Lower leg skin (tissue), 3 donors: ENCODE measurements around the gene CHD6.

Experiments used
- POLR2A ChIP-seq, 2 donors: fragments of 450-650 bp; IDR thresholded peaks; one replicate each; pipeline ENCODE4 v1.6.1; 2016 to 2017; ENCODE audit warnings: antibody characterized with exemption in 2 of 2, mild to moderate bottlenecking in 1 of 2, moderate library complexity in 1 of 2
- TF ChIP-seq, protein P1 (sequence below), 3 donors: fragments of 450-650 bp; IDR thresholded peaks; one replicate each; pipeline ENCODE4 v1.5.1; 2016; ENCODE audit warnings: antibody characterized with exemption in 3 of 3, mild to moderate bottlenecking in 3 of 3, moderate library complexity in 2 of 3

DNA sequence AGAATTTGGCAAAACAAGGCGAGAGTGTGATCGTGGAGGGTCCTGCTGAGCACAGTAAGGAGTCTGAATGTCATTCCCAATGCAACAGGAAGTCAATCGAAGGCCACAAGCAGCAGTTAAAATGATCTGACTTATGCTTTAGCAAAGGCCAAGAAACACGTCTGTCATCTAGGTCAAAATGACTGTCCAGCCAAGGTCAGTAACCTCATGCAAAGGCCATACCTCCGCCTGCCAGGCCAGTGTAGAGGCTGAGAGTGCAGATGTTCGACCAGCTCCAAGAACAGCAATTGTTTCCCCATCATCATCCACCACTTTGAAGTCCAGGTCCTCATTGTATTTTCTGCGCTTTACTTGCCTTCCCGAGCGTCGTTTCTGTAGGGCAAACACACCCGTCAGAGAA, 105.6 kb downstream of the CHD6 start:
- TF ChIP-seq, protein P1, sequence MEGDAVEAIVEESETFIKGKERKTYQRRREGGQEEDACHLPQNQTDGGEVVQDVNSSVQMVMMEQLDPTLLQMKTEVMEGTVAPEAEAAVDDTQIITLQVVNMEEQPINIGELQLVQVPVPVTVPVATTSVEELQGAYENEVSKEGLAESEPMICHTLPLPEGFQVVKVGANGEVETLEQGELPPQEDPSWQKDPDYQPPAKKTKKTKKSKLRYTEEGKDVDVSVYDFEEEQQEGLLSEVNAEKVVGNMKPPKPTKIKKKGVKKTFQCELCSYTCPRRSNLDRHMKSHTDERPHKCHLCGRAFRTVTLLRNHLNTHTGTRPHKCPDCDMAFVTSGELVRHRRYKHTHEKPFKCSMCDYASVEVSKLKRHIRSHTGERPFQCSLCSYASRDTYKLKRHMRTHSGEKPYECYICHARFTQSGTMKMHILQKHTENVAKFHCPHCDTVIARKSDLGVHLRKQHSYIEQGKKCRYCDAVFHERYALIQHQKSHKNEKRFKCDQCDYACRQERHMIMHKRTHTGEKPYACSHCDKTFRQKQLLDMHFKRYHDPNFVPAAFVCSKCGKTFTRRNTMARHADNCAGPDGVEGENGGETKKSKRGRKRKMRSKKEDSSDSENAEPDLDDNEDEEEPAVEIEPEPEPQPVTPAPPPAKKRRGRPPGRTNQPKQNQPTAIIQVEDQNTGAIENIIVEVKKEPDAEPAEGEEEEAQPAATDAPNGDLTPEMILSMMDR (IDR thresholded peaks at IDR 0.05) = no peak
- TF ChIP-seq POLR2A (IDR thresholded peaks at IDR 0.05) = no peak
